Endothelial cell of umbilical vein (primary cell): ENCODE measurements around the gene C4A. TPM values are rescaled to one million over a fixed set of nuclear protein-coding genes. Genes with fewer than 3 reads are reported as not detected.

Experiments used
- BruUV-seq: library from RNA; stranded (reverse); fragments of 400-500 nt; replicated peaks from 2 replicates; lab custom pipeline; 2021; lab: Mats Ljungman, UMichigan
- CTCF ChIA-PET: fragments of 300-600, 350-600 bp; sonication (Branson Sonifier 250); formaldehyde crosslinking; loops from one replicate; lab custom pipeline; 2021; ENCODE audit warnings: antibody characterized with exemption, inconsistent platforms; lab: Charles Lee
- POLR2A ChIA-PET: fragments of 300-600, 350-600 bp; sonication (Branson Sonifier 250); formaldehyde crosslinking; loops from one replicate; lab custom pipeline; 2021; ENCODE audit warnings: antibody characterized with exemption, inconsistent platforms; lab: Charles Lee
- DNase-seq: peaks from one replicate; pipeline ENCODE4 v3.0.0-alpha.2; 2011; ENCODE audit warnings: low read depth, low spot score
- FAIRE-seq: peaks from 2 replicates; lab custom pipeline; 2011; peaks lifted over from hg19 to GRCh38; lab: Jason Lieb, UNC
- H2AFZ ChIP-seq: 2 replicates; pipeline ENCODE4 v1.6.0; 2012; ENCODE audit warnings: low read depth, low read length, control low read depth, inconsistent platforms
- H3K27ac ChIP-seq: 2 replicates; pipeline ENCODE4 v1.5.1; 2011; ENCODE audit warnings: low read depth, mild to moderate bottlenecking, control low read depth, low read length, moderate library complexity; ENCODE audit not compliant: insufficient read depth
- H3K27me3 ChIP-seq, 2 experiments: 2 replicates each; pipeline versions ENCODE4 v1.6.0 to v1.6.1; 2011; ENCODE audit warnings: low read length in 2 of 2, mixed read lengths in 1 of 2; ENCODE audit not compliant: control insufficient read depth in 2 of 2, insufficient read depth in 2 of 2
- H3K36me3 ChIP-seq, 2 experiments: 2 replicates in 1 of 2; 3 replicates in 1 of 2; pipeline ENCODE4 v1.5.1; 2011; ENCODE audit warnings: low read length in 2 of 2, mild to moderate bottlenecking in 1 of 2, moderate library complexity in 1 of 2; ENCODE audit not compliant: control insufficient read depth in 2 of 2, insufficient read depth in 2 of 2; ENCODE audit errors: extremely low read depth in 1 of 2
- H3K4me1 ChIP-seq: 3 replicates; pipeline ENCODE4 v1.5.1; 2011; ENCODE audit warnings: mild to moderate bottlenecking, low read length; ENCODE audit not compliant: control insufficient read depth, insufficient read depth; ENCODE audit errors: extremely low read depth
- H3K4me2 ChIP-seq: 2 replicates; pipeline ENCODE4 v1.6.1; 2011; ENCODE audit warnings: low read length, control low read depth, mixed read lengths; ENCODE audit not compliant: insufficient read depth
- H3K4me3 ChIP-seq, 3 experiments: fragments of 200-600 bp in 1 of 3; sonication (generic), shearing (Covaris generic) in 1 of 3; replicated peaks in 1 of 3; 2 replicates each; pipeline ENCODE4 v1.5.1; 2011 to 2016; ENCODE audit warnings: control low read depth in 3 of 3, low read length in 3 of 3, mild to moderate bottlenecking in 2 of 3, inconsistent platforms in 1 of 3, low read depth in 1 of 3, moderate library complexity in 1 of 3; ENCODE audit not compliant: insufficient read depth in 1 of 3
- H3K79me2 ChIP-seq: 2 replicates; pipeline ENCODE4 v1.6.0; 2012; ENCODE audit warnings: low read length, inconsistent platforms; ENCODE audit not compliant: control insufficient read depth, insufficient read depth
- H3K9ac ChIP-seq: replicated peaks from 2 replicates; pipeline ENCODE3; 2011; ENCODE audit warnings: low read length, control low read depth; ENCODE audit not compliant: insufficient read depth; ENCODE audit errors: extremely low read depth
- H3K9me1 ChIP-seq: replicated peaks from 3 replicates; pipeline ENCODE4 v1.6.0; 2011; ENCODE audit warnings: mild to moderate bottlenecking, low read length; ENCODE audit not compliant: control insufficient read depth, insufficient read depth; ENCODE audit errors: extremely low read depth
- H3K9me3 ChIP-seq: replicated peaks from 2 replicates; pipeline ENCODE4 v1.5.1; 2012; ENCODE audit warnings: low read length, inconsistent platforms; ENCODE audit not compliant: control insufficient read depth, insufficient read depth
- H4K20me1 ChIP-seq: replicated peaks from 2 replicates; pipeline ENCODE3; 2011; ENCODE audit warnings: mild to moderate bottlenecking, low read length; ENCODE audit not compliant: control insufficient read depth, insufficient read depth; ENCODE audit errors: extremely low read depth
- CTCF ChIP-seq, 2 donors: IDR thresholded peaks; 1 replicate in 1 of 2; 2 replicates in 1 of 2; pipeline ENCODE4 v1.5.1; 2011; ENCODE audit warnings: low read length in 2 of 2, mild to moderate bottlenecking in 2 of 2, moderate library complexity in 2 of 2, control low read depth in 1 of 2, inconsistent platforms in 1 of 2, low read depth in 1 of 2; ENCODE audit not compliant: insufficient read depth in 1 of 2; ENCODE audit errors: extremely low read depth in 1 of 2
- EZH2 ChIP-seq: IDR thresholded peaks from 2 replicates; pipeline ENCODE4 v1.6.1; 2012; ENCODE audit warnings: borderline replicate concordance, low read depth, mild to moderate bottlenecking, moderate library complexity, low read length, inconsistent platforms; ENCODE audit not compliant: severe bottlenecking
- FOS ChIP-seq: IDR thresholded peaks from 2 replicates; pipeline ENCODE4 v1.6.1; 2011; ENCODE audit warnings: mild to moderate bottlenecking, low read length, moderate library complexity, borderline replicate concordance; ENCODE audit not compliant: insufficient read depth
- GATA2 ChIP-seq: IDR thresholded peaks from 2 replicates; pipeline ENCODE4 v1.7.0; 2011; ENCODE audit warnings: low read depth, mild to moderate bottlenecking, moderate library complexity, mixed read lengths, low read length; ENCODE audit not compliant: insufficient read length, insufficient read depth
- JUN ChIP-seq: IDR thresholded peaks from 2 replicates; pipeline ENCODE4 v1.6.1; 2011; ENCODE audit warnings: borderline replicate concordance, low read depth; ENCODE audit not compliant: insufficient read length, insufficient read depth
- MAX ChIP-seq: IDR thresholded peaks from 2 replicates; pipeline ENCODE4 v1.6.1; 2011; ENCODE audit not compliant: insufficient read depth, insufficient read length
- MYC ChIP-seq: IDR thresholded peaks from one replicate; pipeline ENCODE4 v1.6.1; 2011; ENCODE audit warnings: mild to moderate bottlenecking, low read depth, low read length
- POLR2A ChIP-seq: IDR thresholded peaks from 2 replicates; pipeline ENCODE4 v1.6.1; 2012; ENCODE audit warnings: low read depth, mild to moderate bottlenecking, control low read depth, low read length
- POLR2AphosphoS5 ChIP-seq: IDR thresholded peaks from 2 replicates; pipeline ENCODE4 v1.6.1; 2012; ENCODE audit warnings: low read depth, mild to moderate bottlenecking, control low read depth, low read length, moderate library complexity; ENCODE audit not compliant: insufficient read depth
- dilution Hi-C: fragments of 300-500 bp; cut with MboI; formaldehyde crosslinking; loops from one replicate; pipeline ENCODE4 v1.15.0; 2019; ENCODE audit warnings: low sequenced_read_pairs; ENCODE audit not compliant: extremely low pct_ligation_motif_present
- intact Hi-C: fragments of 100-400 bp; cut with micrococcal nuclease; formaldehyde crosslinking; loops from one replicate; pipeline ENCODE4 v1.10.0; 2022
- polyA plus RNA-seq, 4 experiments: library from polyadenylated mRNA; depleted of rRNA in 3 of 4; stranded (reverse) in 3 of 4; unstranded in 1 of 4; fragments of >200 nt; gene quantifications; 2 replicates each; pipeline versions ENCODE4 v1.2.1 to v1.2.3, GENCODE V29; 2011 to 2012; ENCODE audit warnings: missing spikeins in 1 of 4
- total RNA-seq: library from RNA; stranded (reverse); gene quantifications from 2 replicates; pipeline ENCODE4 v1.2.3, GENCODE V29; 2021

C4A gene
- total and polyA plus RNA-seq, 2 donors (not counting 3 experiments of a cell fraction or from before 2014, with no cell fraction given), result 5.2 to 5.7 TPM

GRCh38 chr6:31947070-31947675 lies 34.7 kb upstream of the C4A start:
- intact Hi-C loops, result no loop called here
- no peaks in the 10 kb centered on the region for H4K20me1 ChIP-seq
- no peak for FAIRE-seq

More at GRCh38 chr6:31947070-31947675, 34.7 kb upstream of the C4A start:
- Histone ChIP-seq H3K9ac (no peak overlapping the region), H2AFZ (no peak overlapping the region), H3K9me1 (no peaks in the 10 kb centered on the region), H3K9me3 (no peaks in the 10 kb centered on the region), H3K4me1 (peaks cover 3% of the 10 kb centered on the region), H3K79me2 (no peaks in the 10 kb centered on the region), H3K27me3 (peaks cover 0 to 11% of the 10 kb centered on the region in 2 experiments), H3K4me3 (no peak overlapping the region), H3K4me2 (no peak overlapping the region), H3K36me3 (peaks cover 8 to 9% of the 10 kb centered on the region in 2 experiments), H3K27ac (no peak overlapping the region)
- TF ChIP-seq GATA2 (no peak), EZH2 (no peak), FOS (no peak), CTCF (IDR thresholded peaks at IDR 0.05; ENCODE audit: extremely low read depth in 1 of 2, insufficient read depth in 1 of 2, low read depth in 1 of 2, low read length in 2 of 2) (no peak), POLR2AphosphoS5 (no peak), MAX (no peak), JUN (no peak), POLR2A (no peak), MYC (no peak)
- DNase-seq, result no peak
- no TSS peak for BruUV-seq
- POLR2A ChIA-PET, result no interaction called here
- dilution Hi-C loops, result no loop called here
- CTCF ChIA-PET, result no interaction called here
